ENCODE measurements around the gene SHC3.
"Not testable (repeated sequence)": the region's sequence is repeated elsewhere in the genome, so short reads cannot be mapped to it uniquely, and the experiment has no call there.

Gene SHC3, protein sequence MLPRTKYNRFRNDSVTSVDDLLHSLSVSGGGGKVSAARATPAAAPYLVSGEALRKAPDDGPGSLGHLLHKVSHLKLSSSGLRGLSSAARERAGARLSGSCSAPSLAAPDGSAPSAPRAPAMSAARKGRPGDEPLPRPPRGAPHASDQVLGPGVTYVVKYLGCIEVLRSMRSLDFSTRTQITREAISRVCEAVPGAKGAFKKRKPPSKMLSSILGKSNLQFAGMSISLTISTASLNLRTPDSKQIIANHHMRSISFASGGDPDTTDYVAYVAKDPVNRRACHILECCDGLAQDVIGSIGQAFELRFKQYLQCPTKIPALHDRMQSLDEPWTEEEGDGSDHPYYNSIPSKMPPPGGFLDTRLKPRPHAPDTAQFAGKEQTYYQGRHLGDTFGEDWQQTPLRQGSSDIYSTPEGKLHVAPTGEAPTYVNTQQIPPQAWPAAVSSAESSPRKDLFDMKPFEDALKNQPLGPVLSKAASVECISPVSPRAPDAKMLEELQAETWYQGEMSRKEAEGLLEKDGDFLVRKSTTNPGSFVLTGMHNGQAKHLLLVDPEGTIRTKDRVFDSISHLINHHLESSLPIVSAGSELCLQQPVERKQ

DNA sequence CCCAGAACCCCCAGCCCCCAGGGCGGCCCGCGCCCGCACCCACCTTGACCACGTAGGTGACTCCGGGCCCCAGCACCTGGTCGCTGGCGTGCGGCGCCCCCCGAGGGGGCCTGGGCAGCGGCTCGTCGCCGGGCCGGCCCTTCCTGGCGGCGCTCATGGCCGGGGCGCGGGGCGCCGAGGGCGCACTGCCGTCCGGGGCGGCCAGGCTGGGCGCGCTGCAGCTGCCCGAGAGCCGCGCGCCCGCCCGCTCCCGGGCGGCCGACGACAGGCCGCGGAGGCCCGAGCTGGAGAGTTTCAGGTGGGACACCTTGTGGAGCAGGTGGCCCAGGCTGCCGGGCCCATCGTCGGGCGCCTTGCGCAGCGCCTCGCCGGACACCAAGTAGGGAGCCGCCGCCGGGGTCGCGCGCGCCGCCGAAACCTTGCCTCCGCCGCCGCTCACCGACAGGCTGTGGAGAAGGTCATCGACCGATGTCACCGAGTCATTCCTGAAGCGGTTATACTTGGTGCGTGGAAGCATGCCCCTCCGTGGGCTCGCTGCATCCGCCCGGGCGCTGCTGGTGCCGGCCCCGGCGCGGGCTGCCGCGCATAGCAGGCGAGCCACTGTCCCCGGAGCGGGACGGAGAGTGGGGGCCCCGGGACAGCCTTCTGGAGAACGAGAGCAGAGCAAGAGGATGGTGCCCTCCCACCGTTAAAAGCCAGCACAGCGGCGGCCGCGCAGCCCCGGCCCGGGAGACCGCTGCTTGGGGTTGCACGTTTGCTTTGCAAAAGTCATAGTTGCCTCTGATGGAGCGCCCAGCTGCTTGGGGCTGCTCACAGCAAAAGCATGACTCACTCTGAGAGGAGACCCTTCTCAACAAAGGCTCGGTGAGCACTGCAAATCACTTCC is at the start of gene SHC3:
Gene SHC3, minus strand, starts transcription at position 875 of the 886 bp plus-strand sequence. Its CDS starts 358 bp downstream, at position 517.
- no peak for DNase-seq (ENCODE audit: low read depth)

DNA sequence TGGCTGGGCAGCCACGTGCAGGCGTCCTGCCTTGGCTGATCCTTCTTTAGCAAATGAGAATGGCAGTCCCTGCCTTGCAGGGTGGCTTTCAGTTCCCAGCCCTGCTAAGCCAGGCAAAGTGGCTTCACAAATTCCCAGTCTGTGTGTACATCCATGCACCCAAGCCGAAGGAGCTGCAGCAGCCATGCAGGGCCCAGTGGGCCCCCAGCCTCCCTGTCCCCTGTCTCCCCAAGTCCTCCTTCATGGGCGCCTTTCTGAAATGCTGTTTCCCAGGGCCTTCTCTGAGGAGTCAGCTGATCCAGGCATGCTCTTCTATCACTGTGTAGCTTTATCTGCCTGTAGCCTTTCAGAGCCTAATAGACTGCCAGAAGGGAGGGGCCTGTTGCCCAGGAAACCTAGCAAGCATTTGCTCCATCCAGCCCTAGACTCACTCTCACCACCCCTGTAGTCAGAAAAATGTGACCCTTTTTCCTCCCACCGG is 47.4 kb upstream of the SHC3 start:
- DNase-seq (ENCODE audit: low read depth), result no peak

DNA sequence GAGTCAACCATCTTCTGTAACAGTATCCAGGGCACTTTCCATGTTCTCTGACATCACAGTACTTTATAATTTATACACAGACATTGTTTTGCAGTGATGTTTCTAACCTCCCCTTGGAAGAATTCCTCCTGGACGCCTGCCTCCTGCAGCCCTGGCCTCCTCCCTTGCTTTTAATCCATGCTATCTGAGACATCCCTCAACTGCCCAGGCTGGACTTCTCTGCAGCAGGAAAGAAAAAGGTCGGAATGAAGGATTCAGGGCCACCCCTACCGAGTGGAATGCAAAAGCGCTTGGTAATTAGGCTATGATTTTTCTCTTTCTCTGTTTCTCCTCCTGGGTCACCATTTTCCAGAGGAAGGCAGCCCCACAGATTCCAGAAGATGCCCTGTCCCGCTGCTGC is 47.0 kb upstream of the SHC3 start:
- no peak for DNase-seq (ENCODE audit: low read depth)

DNA sequence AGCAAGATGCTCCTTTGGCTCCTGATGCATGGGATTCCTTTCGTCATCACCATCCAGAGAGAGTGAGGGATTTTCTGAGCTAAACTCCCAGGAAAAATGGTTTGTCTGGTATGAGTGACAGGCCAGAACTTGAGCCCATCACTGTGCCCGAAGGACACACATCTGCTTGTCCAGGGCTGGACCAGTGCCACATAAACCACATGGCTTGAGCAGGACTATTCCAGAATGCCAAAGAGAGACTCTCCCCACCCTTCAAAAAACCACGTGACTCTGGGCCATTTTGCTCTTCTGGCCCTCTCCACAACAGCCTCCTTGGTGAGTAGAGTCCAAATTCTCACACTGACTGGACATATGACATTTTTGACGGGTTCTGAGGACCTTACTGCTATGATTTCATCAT is 46.4 kb upstream of the SHC3 start:
- DNase-seq (ENCODE audit: low read depth), result no peak

DNA sequence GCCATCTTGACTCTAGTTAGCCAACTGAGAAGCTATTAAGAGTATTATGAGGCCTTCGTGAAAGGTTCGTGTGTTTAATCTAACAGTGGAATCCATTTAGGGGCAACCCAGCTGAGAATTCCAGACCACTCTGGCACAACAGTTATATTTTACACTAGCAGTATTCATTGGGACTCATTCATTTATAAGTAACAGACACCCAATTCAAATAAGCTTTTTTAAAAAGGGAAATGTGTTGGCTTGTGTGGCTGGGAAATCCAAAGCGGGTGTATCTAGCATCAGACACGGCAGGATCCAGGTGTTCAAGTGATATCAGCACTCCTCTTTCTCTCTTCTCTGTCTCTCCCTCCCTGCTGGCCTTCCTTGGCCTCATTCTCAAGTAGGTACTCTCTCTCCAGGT is 46.0 kb upstream of the SHC3 start:
- DNase-seq (ENCODE audit: low read depth), result no peak

GRCh38 chr9:89223396-89223977 is 44.9 kb upstream of the SHC3 start:
- no peak for DNase-seq (ENCODE audit: low read depth)

GRCh38 chr9:89219637-89220036 is 41.0 kb upstream of the SHC3 start:
- no peak for DNase-seq (ENCODE audit: low read depth)

DNA sequence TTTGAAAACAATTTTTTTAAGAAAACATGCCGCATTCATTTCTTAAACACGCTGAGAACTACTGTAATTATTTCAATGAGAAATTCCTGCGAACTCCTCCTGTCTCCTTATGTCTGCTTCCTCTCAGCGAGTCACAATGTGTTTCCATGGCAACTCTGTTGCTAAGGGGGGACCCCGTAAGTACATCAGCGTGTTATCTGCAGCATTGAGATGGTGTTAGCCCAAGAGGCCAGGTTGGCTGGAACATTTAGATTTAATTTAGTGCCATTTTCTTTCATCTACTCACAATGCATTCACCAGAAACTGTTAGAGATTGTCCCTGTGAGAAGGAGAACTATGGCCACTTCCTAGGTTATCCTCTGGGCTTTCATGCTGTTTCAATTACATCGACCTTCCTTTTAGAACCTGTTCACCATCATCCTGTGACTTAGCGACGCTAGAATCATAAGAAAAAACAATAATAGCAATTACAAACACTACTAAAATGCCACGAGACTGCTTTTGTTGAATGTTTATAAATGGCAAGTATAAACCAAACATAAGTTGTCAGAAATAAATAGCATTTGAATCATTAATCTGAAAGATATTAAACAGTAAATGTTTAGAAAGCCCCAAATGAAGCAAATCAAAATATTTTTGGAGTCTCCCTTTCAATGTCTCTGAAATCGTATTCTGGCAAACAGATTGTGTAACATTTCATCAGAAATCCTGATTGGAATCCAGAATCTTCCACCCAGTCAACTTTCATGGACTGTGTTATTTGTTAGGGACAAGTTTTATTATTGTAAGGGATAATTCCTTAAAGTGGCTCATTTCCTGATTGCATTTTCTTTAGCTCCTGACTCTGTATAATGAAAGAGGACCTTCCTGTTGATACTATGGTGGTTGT is 39.7 kb upstream of the SHC3 start:
- DNase-seq (ENCODE audit: low read depth), result no peak

GRCh38 chr9:89215342-89215741 is 36.7 kb upstream of the SHC3 start:
- DNase-seq (ENCODE audit: low read depth), result no peak

DNA sequence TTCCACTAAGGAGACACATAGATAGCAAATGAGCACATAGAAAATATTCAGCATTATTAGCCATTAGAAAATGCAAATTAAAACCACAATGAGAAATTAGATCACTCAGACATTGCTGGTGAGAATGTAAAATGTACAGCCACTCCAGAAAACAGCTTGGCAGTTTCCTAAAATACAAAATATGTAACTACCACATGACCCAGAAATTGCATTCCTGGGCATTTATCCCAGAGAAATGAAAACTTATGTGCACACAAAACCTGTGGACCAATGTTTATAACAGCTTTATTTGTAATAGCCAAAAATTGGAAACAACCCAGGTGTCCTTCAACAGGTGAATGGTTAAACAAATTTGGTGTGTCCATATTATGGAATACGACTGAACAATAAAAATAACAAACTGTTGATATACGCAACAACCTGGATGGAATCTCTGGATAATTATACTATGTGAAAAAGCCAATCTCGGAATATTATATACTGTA is 34.8 kb upstream of the SHC3 start:
- no peak for DNase-seq (ENCODE audit: low read depth)

GRCh38 chr9:89212171-89212570 is 33.6 kb upstream of the SHC3 start:
- DNase-seq (ENCODE audit: low read depth), result no peak

- not testable (repeated sequence) for DNase-seq (ENCODE audit: low read depth)
These were observed 30.7 kb upstream of the SHC3 start for GRCh38 chr9:89209311-89209710.

GRCh38 chr9:89207026-89207425 is 28.4 kb upstream of the SHC3 start:
- no peak for DNase-seq (ENCODE audit: low read depth)

GRCh38 chr9:89204801-89205200 is 26.2 kb upstream of the SHC3 start:
- no peak for DNase-seq (ENCODE audit: low read depth)

DNA sequence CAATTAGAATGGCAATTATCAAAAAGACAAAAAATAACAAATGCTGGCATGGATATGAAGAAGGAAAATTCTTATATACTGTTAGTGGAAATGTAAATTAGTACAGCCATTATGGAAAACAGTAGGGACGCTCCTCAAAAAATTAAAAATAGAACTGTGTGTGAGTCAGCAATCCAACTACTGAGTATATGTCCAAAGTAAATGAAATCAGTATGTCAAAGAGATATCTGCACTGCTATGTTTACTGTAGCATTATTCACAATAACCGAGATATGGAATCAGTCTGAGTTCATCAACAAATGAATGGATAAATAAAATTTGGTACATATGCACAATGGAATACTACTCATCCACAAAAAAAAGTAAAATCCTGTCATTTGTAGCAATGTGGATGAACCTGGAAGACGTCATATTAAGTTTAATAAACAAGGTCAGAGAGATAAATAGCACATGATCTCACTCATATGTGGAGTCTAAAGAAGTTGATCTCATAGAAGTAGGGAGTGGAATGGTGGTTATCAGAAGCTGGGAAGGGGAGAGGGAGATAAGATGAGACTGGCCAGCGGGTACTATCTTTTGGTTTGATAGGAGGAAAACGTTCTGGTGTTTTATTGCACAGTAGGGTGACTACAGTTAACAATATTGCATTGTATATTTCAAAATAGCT is 16.6 kb upstream of the SHC3 start:
- no peak for DNase-seq (ENCODE audit: low read depth)

DNA sequence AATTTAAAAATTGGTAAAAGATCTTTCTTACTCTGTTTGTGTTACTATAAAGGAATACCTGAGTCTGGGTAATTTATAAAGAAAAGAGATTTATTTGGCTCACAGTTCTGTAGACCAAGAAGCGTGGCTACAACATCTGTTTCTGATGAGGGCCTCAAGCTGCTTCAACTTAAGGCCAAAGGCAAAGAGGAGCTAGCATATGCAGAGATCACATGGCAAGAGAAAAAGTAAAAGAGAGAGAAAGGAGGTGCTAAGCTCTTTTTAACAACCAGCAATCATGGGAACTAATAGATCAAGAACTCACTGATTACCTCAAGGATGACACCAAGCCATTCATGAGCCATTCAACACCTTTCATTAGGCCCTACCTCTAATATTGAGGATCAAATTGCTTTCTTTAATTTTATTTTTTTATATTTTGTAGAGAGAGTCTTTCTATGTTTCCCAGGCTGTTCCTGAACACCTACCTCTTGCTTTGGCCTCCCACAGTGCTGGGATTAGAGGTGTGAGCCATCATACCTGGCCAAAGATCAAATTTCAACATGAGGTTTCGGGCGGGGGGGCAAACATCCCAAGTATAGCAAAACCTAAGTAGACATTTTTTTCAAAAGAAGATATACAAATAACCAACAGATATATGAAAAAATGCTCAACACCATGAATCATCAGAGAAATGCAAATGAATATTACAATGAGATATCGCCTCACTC is 16.0 kb upstream of the SHC3 start:
- DNase-seq (ENCODE audit: low read depth), result no peak

GRCh38 chr9:89191004-89191403 is 12.4 kb upstream of the SHC3 start:
- no peak for DNase-seq (ENCODE audit: low read depth)

DNA sequence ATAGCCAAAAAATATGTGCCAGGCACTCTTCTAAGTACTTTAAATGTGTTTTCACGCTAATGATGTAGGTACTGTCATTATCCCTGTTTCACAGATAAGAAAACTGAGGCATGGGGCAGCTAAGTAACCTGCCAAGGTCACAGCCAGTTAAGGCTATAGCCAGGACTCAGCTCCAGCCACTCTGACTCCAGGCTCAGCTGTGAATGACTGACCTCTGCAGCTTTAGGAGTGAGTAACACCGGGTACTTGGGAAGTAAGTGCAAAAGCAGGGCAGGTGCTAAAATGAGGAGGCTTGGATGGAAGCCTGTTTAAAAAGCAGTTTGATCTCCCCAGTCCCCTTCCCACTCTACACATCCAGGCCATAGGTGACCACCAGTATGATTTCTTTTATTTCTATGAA is 10.6 kb upstream of the SHC3 start:
- no peak for DNase-seq (ENCODE audit: low read depth)

GRCh38 chr9:89187950-89188349 is 9.3 kb upstream of the SHC3 start:
- no peak for DNase-seq (ENCODE audit: low read depth)

GRCh38 chr9:89187541-89187940 is 8.9 kb upstream of the SHC3 start:
- no peak for DNase-seq (ENCODE audit: low read depth)

Data from activated gamma-delta T cell treated with anti-CD3 and anti-CD28 coated beads, Interleukin-2, amount 50 U/mL, for 16 hours (primary cell).